Activated CD4-positive, alpha-beta T cell treated with anti-CD3 and anti-CD28 coated beads, Interleukin-2, amount 50 U/mL, for 16 hours (primary cell): ENCODE measurements around the gene C4A.
"Not testable (repeated sequence)": the region's sequence is repeated elsewhere in the genome, so short reads cannot be mapped to it uniquely, and the experiment has no call there.

Experiments used
- DNase-seq: peaks from one replicate; pipeline ENCODE4 v3.0.0-alpha.2; 2020

C4A gene

GRCh38 chr6:31981744-31982143 is at the start of gene C4A:
Gene C4A, plus strand, starts transcription at chr6:31982057. Its CDS starts 51 bp downstream, at chr6:31982108.
- DNase-seq, result not testable (repeated sequence)

DNA sequence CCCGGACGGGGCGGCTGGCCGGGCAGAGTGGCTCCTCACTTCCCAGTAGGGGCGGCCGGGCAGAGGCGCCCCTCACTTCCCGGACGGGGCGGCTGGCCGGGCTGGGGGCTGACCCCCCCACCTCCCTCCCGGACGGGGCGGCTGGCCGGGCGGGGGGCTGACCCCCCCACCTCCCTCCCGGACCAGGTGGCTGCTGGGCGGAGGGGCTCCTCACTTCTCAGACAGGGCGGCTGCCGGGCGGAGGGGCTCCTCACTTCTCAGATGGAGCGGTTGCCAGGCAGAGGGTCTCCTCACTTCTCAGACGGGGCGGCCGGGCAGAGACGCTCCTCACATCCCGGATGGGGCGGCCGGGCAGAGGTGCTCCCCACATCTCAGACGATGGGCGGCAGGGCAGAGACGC is 49.7 kb upstream of the C4A start:
- DNase-seq, result not testable (repeated sequence)

DNA sequence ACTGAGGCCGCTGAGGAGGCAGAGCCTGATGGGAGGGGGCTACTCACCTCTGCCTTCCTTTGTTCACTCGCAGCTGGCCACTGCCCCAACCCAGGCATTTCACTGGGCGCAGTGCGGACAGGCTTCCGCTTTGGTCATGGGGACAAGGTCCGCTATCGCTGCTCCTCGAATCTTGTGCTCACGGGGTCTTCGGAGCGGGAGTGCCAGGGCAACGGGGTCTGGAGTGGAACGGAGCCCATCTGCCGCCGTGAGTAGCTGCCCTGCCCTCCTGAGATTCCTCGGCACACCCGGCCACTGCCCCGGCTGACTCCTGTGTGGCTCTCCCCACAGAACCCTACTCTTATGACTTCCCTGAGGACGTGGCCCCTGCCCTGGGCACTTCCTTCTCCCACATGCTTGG is 48.3 kb upstream of the C4A start:
- no peak for DNase-seq

DNA sequence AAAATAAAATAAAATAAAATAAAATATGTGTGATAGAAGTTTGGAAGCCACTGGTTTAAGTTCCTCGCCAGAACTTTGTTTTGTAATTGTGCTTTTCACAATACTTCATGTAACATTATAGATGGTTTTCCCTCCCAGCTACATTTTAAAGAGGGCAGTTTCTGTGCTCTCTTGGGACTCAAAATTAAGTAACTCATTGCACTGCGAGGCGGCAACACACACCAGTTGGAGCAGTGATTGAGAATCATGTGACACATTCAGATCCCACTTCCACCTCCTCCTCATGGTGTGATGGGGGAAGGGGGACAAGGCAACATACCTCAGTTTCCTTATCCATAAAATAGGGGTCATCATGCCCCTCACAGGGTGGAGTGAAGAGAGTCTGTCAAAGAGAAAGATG is 46.8 kb upstream of the C4A start:
- DNase-seq, result no peak

DNA sequence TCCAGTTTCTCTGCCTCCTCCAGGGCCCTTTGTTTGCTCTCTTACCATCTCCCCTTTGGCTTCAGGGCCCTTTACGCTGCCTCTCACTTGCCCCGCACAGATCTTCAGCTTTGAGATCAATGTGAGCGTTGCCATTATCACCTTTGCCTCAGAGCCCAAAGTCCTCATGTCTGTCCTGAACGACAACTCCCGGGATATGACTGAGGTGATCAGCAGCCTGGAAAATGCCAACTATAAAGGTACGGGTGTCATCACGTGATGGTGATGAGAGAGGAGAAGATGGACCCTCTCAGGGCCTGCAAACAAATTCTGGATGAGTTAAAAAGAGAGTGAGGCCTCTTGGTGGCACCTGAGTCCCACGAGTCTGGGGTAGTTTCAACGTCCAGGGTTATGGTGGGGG is 46.0 kb upstream of the C4A start:
- no peak for DNase-seq

DNA sequence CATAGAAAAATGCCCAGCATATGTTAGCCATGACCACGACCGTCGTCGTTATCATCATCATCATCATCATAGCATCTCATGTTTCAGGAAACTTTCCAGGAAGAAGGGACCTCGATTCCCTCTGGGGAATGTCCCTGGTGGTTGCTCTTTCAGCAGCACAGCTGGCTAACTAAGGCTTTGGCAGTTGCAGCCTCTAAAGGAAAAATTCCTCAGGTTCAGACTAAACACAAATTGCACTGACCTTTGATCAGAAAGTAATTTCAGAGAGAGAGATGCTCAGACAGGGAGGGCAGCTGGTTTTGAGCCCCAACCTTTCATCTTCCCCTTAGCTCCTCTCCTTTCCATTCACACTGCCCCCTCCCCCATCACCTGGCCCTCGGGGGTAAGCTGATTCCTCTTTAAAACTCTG is 41.6 kb upstream of the C4A start:
- DNase-seq, result no peak

- DNase-seq, result no peak
Observed at GRCh38 chr6:31943742-31944141, 38.1 kb upstream of the C4A start.

- DNase-seq, result no peak
Observed at GRCh38 chr6:31945154-31945506, 36.7 kb upstream of the C4A start.

GRCh38 chr6:31945507-31946369 is 36.1 kb upstream of the C4A start, which contains the start of gene CFB:
Gene CFB, plus strand, starts transcription at chr6:31946095. Its CDS starts 127 bp downstream, at chr6:31946222.
- no peak for DNase-seq

- DNase-seq, result no peak
Observed at GRCh38 chr6:31946370-31946885, 35.4 kb upstream of the C4A start.

- DNase-seq, result no peak
Observed at GRCh38 chr6:31947070-31947675, 34.7 kb upstream of the C4A start.

DNA sequence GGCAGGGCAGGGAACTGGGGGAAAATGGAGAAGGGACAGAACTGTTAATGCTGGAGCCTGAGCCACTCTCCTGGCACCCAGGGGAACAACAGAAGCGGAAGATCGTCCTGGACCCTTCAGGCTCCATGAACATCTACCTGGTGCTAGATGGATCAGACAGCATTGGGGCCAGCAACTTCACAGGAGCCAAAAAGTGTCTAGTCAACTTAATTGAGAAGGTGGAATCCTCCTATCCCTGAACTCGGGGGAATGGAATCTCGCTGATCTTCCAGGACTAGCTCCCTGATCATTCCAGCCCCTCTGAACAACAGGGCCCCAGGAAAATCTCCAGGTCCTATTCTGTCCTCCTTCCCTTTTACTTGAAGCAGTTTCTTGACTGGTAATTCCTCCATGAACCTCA is 34.0 kb upstream of the C4A start:
- DNase-seq, result no peak

GRCh38 chr6:31948306-31948705 is 33.6 kb upstream of the C4A start:
- DNase-seq, result no peak

GRCh38 chr6:31948753-31949413 is 33.0 kb upstream of the C4A start:
- DNase-seq, result no peak

- DNase-seq, result no peak
Observed at GRCh38 chr6:31949926-31950548, 31.8 kb upstream of the C4A start.

GRCh38 chr6:31952140-31952805 is 29.6 kb upstream of the C4A start:
- DNase-seq, result peak; percentile 24

DNA sequence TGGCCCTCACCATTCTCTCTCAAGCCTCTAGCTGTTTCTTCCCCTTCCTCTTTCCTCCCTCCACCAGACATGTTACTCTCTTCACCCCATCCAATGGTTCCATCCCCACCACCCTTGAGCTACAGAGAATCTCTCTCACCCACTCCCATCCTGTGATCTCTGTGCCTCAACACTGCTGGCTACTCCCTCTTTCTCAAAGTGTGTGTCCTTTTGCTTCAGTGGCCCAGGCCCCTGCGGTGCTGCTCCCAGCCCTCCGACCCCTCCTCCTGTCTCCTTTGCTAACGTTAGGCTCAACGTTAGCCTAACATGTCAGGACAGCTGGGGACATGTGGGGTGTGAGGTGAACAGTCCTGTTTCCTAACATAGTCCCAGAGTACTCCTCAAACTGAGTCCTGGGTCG is 29.0 kb upstream of the C4A start:
- DNase-seq, result no peak

DNA sequence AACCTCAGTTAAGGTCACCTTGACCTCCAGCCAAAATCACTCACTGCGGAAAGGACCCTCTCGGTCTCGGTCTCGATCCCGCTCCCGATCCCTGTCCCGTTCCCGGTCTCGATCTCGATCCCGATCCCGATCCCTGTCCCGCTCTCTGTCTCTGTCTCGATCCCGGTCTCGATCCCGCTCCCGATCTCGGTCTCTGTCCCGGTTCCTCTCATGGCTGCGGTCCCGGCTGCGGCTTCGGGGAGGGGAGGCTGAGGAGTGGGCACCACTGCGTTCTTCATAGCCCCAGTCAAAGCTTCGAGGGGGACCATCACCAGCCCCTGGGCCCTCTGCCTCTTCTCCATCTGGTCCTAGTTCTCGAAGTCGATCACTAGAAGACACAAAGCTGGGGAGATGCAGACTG is 27.3 kb upstream of the C4A start:
- DNase-seq, result no peak

DNA sequence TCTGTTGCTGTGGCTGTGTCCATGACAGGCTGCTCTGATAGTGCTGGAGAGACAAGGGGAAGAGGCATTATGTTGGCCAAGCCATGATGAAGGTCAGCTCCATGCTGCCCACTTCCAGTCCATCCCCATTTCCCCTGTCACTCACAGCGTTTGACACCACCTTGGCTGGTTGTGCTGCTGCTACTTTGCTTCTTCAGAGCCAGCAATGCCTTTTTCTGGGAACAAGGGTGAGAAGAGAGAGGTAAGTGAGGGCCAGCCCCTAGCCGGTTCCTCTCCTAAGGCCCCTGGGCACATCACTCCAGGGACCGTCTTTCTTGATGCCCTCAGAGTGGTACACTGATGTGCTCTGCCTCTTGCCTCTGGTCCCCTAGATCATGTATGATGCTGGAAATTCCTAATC is 25.1 kb upstream of the C4A start:
- no peak for DNase-seq

GRCh38 chr6:31958412-31958740 is 23.5 kb upstream of the C4A start:
- DNase-seq, result no peak

GRCh38 chr6:31958741-31959739 is 22.8 kb upstream of the C4A start, which contains the start of the genes NELFE and SKIC2:
Gene NELFE, minus strand, starts transcription at chr6:31958971. Its CDS starts 525 bp downstream, at chr6:31958446.
Gene SKIC2, plus strand, starts transcription at chr6:31959175. Its CDS starts 18 bp downstream, at chr6:31959193.
- DNase-seq, result peak; percentile 100
